Liver (tissue), 9 donors: ENCODE measurements around the gene ABHD8. TPM values are rescaled to one million over a fixed set of nuclear protein-coding genes. Genes with fewer than 3 reads are reported as not detected.
A peak's percentile ranks its signal among the peaks of the same experiment; 100 is the strongest.

ENCODE experiments used
- DNase-seq: peaks from one replicate; pipeline ENCODE4 v3.0.0-alpha.2; 2017; ENCODE audit warnings: low spot score
- H3K27ac ChIP-seq, 2 donors: one replicate each; pipeline ENCODE4 v1.7.0; 2013; ENCODE audit warnings: inconsistent platforms in 2 of 2, low read length in 2 of 2, control low read depth in 1 of 2, low read depth in 1 of 2, mild to moderate bottlenecking in 1 of 2
- H3K27me3 ChIP-seq, 4 donors: one replicate each; pipeline versions ENCODE4 v1.6.1 to v1.7.0; 2013; ENCODE audit warnings: low read length in 3 of 4, inconsistent platforms in 1 of 4, mild to moderate bottlenecking in 1 of 4, moderate library complexity in 1 of 4; ENCODE audit not compliant: control insufficient read depth in 4 of 4, insufficient read depth in 4 of 4
- H3K36me3 ChIP-seq, 4 donors: one replicate each; pipeline versions ENCODE4 v1.6.1 to v1.7.0; 2013; ENCODE audit warnings: low read length in 3 of 4, mild to moderate bottlenecking in 3 of 4, low read depth in 1 of 4, moderate library complexity in 1 of 4; ENCODE audit not compliant: control insufficient read depth in 4 of 4, insufficient read depth in 3 of 4
- H3K4me1 ChIP-seq, 4 donors: one replicate each; pipeline versions ENCODE4 v1.6.1 to v1.7.0; 2013; ENCODE audit warnings: low read length in 3 of 4, mild to moderate bottlenecking in 3 of 4, moderate library complexity in 1 of 4; ENCODE audit not compliant: control insufficient read depth in 4 of 4, insufficient read depth in 4 of 4
- H3K4me3 ChIP-seq, 3 donors: one replicate each; pipeline versions ENCODE4 v1.6.1 to v1.7.0; 2013; ENCODE audit warnings: low read length in 3 of 3, control low read depth in 1 of 3, low read depth in 1 of 3, mild to moderate bottlenecking in 1 of 3
- H3K9ac ChIP-seq, 2 donors: one replicate each; pipeline ENCODE4 v1.7.0; 2013; ENCODE audit warnings: low read length in 2 of 2, mild to moderate bottlenecking in 2 of 2, moderate library complexity in 2 of 2, control low read depth in 1 of 2, low read depth in 1 of 2
- H3K9me3 ChIP-seq, 4 donors: one replicate each; pipeline versions ENCODE4 v1.6.1 to v1.7.0; 2013; ENCODE audit warnings: low read length in 3 of 4; ENCODE audit not compliant: control insufficient read depth in 4 of 4
- CTCF ChIP-seq: fragments of 150-350 bp; IDR thresholded peaks from 2 replicates; pipeline ENCODE4 v1.5.1; 2017; ENCODE audit warnings: improper control_type of control experiment, low read depth, low read length; ENCODE audit not compliant: missing input control
- EGR1 ChIP-seq, 2 donors: IDR thresholded peaks; 2 replicates each; pipeline ENCODE4 v1.6.1; 2016 to 2018; ENCODE audit warnings: antibody characterized with exemption in 2 of 2, low read depth in 2 of 2
- FOXA1 ChIP-seq: IDR thresholded peaks from 2 replicates; pipeline ENCODE4 v1.6.1; 2016; ENCODE audit warnings: antibody characterized with exemption
- FOXA2 ChIP-seq: IDR thresholded peaks from 2 replicates; pipeline ENCODE4 v1.6.1; 2016; ENCODE audit warnings: antibody characterized with exemption
- GABPA ChIP-seq, 2 donors: IDR thresholded peaks in 1 of 2; conservative IDR thresholded peaks in 1 of 2; 2 replicates each; pipeline ENCODE4 v1.6.1; 2016; ENCODE audit warnings: antibody characterized with exemption in 2 of 2, mild to moderate bottlenecking in 1 of 2, moderate library complexity in 1 of 2
- HNF4A ChIP-seq, 2 donors: conservative IDR thresholded peaks; 2 replicates each; pipeline ENCODE4 v1.6.1; 2016; ENCODE audit warnings: antibody characterized with exemption in 2 of 2, mild to moderate bottlenecking in 2 of 2
- HNF4G ChIP-seq: IDR thresholded peaks from 2 replicates; pipeline ENCODE4 v1.6.1; 2016; ENCODE audit warnings: antibody characterized with exemption
- JUND ChIP-seq, 2 donors: IDR thresholded peaks; 2 replicates each; pipeline ENCODE4 v1.6.1; 2016; ENCODE audit warnings: antibody characterized with exemption in 2 of 2
- MAX ChIP-seq: IDR thresholded peaks from 2 replicates; pipeline ENCODE4 v1.6.1; 2016; ENCODE audit warnings: antibody characterized with exemption
- RAD21 ChIP-seq, 2 donors: IDR thresholded peaks; 2 replicates each; pipeline ENCODE4 v1.6.1; 2016; ENCODE audit warnings: antibody characterized with exemption in 2 of 2, mild to moderate bottlenecking in 2 of 2
- RXRA ChIP-seq, 2 donors: IDR thresholded peaks; 2 replicates each; pipeline ENCODE4 v1.6.1; 2017 to 2018; ENCODE audit warnings: antibody characterized with exemption in 2 of 2, mild to moderate bottlenecking in 1 of 2
- SP1 ChIP-seq: IDR thresholded peaks from 2 replicates; pipeline ENCODE4 v1.6.1; 2018; ENCODE audit warnings: antibody characterized with exemption, mild to moderate bottlenecking
- YY1 ChIP-seq: IDR thresholded peaks from 2 replicates; pipeline ENCODE4 v1.6.1; 2016; ENCODE audit warnings: antibody characterized with exemption, mild to moderate bottlenecking
- ZBTB33 ChIP-seq: IDR thresholded peaks from 2 replicates; pipeline ENCODE4 v1.6.1; 2016; ENCODE audit warnings: antibody characterized with exemption
- WGBS: extraction: QIAGEN DNeasy Blood & Tissue Kit; methylation state at CpG from one replicate; pipeline ENCODE4 v1.1.7; 2013; 5-methylcytosine and 5-hydroxymethylcytosine counted together
- polyA plus RNA-seq, 2 donors: library from polyadenylated mRNA; stranded (reverse) in 1 of 2; unstranded in 1 of 2; fragments of 200-250 nt in 1 of 2; fragments of >200 nt in 1 of 2; fragmentation: Nextera tagmentation in 1 of 2; extraction: Ambion mirVana in 1 of 2; gene quantifications; one replicate each; pipeline versions ENCODE4 v1.2.1 to v1.2.3, GENCODE V29; 2013 to 2015
- total RNA-seq, 2 donors: library from RNA; depleted of rRNA; stranded (reverse); fragments of >200 nt; gene quantifications; one replicate each; pipeline ENCODE4 v1.2.3, GENCODE V29; 2014
- TF ChIP-seq, protein P1 (sequence below): IDR thresholded peaks from 2 replicates; pipeline ENCODE4 v1.6.1; 2016; ENCODE audit warnings: antibody characterized with exemption
- TF ChIP-seq, protein P2 (sequence below): IDR thresholded peaks from 2 replicates; pipeline ENCODE4 v1.6.1; 2016; ENCODE audit warnings: antibody characterized with exemption, mild to moderate bottlenecking
- donor health status: healthy.
- donor health status: healthy.
- donor health status: healthy.
- donor health status: healthy.
- donor health status: healthy.

Gene ABHD8
- total and polyA plus RNA-seq, 4 donors = 6.3 to 26.9 (median 14.4) TPM

DNA sequence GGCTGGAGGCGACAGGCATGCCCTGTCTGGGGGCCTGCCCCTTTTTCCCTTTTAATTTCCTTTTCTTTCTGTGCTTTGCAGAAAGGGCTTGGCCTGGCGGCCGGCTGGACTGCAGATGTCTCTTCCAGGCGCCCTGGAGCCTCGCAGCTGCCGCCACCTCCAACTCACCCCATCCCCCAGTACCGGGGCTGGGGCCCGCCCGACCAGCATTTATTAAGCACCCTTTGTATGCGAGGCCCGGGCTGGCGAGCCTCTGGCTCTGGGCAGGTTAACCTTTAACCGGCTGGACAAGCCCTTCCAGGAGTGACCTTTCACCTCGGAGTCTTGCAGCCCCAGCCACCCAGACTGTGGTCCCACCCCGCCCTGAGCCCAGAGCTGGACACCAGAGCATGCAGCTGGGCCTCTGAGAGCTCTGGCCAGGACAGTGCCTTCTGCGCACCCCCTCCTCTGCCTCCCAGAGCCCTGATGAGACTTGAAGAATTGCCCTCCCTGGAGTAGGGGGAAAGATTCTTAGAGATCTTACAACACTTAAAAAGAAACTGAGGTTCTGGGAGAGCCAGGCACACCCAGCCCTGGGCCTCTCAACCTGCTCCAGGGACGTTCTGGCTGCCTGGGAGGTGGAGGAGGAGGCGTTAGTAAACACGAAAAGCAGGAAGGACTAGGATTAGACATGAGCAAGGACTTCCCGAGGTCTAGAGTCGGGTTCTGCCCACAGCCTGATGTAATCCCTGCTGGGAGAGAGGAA lies 56.4 kb downstream of the ABHD8 start (continued):
- TF ChIP-seq HNF4G (no peak), GABPA (IDR thresholded peaks at IDR 0.05 in 1 of 2, conservative IDR thresholded peaks at IDR 0.05 in 1 of 2) (no peak), MAX (no peak), RXRA (IDR thresholded peaks at IDR 0.05) (peak; percentile 49 to 67), FOXA2 (no peak)
- TF ChIP-seq, protein P1, sequence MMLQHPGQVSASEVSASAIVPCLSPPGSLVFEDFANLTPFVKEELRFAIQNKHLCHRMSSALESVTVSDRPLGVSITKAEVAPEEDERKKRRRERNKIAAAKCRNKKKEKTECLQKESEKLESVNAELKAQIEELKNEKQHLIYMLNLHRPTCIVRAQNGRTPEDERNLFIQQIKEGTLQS = no peak

DNA sequence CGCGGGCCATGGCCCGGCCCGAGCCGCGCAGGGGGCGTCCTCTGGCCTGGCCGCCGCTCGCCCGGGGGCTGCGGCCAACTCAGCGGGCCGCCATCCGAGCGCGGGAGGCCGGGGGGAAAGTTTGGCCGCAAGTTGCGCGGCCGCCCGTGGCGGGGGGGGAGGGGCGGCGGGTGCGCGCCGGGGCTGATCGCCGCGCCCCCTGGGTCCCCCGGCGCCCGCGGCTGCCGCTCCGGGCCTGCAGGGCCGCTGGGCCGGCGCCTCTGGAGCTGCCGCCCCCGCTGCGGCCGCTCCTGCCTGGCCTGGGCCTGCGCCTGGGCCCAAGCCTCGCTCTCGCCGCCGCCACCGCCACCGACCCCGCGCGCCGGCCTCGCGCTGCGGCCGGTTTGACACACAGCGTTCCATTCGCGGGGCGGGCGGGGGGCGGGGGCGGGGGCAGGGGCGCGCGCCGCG lies 57.7 kb downstream of the ABHD8 start, which contains the start of gene NR2F6:
Gene NR2F6 (minus strand): TSS at position 385 of the 450 bp plus-strand sequence. CDS start 699 bp downstream, outside the sequence.
- Histone ChIP-seq H3K4me3 (peak within 1 kb of the TSS; percentile 75 to 89 (median 88)), H3K9me3 (no peaks in the 10 kb centered on the region), H3K27me3 (no peaks in the 10 kb centered on the region), H3K9ac (peak within 1 kb of the TSS in 1 of 2 donors; percentile 60), H3K4me1 (peaks cover 16 to 54% (median 49%) of the 10 kb centered on the region in 4 donors), H3K27ac (peak within 1 kb of the TSS; percentile 84 to 91), H3K36me3 (no peaks in the 10 kb centered on the region)
- WGBS = under 1% methylated on average over 71 of the region's 72 CpGs
- TF ChIP-seq ZBTB33 = no peak
- TF ChIP-seq EGR1 (IDR thresholded peaks at IDR 0.05; ENCODE audit: low read depth in 2 of 2) = no peak
- no peak for TF ChIP-seq RXRA (IDR thresholded peaks at IDR 0.05)
- no peak for TF ChIP-seq MAX
- no peak for TF ChIP-seq HNF4G
- TF ChIP-seq CTCF = no peak
- TF ChIP-seq SP1 = no peak
- TF ChIP-seq, protein P1 = no peak
- TF ChIP-seq GABPA (IDR thresholded peaks at IDR 0.05 in 1 of 2, conservative IDR thresholded peaks at IDR 0.05 in 1 of 2) = no peak
- TF ChIP-seq YY1 = no peak
- TF ChIP-seq FOXA2 = no peak
- no peak for TF ChIP-seq RAD21 (IDR thresholded peaks at IDR 0.05)
- no peak for TF ChIP-seq FOXA1
- TF ChIP-seq, protein P2, sequence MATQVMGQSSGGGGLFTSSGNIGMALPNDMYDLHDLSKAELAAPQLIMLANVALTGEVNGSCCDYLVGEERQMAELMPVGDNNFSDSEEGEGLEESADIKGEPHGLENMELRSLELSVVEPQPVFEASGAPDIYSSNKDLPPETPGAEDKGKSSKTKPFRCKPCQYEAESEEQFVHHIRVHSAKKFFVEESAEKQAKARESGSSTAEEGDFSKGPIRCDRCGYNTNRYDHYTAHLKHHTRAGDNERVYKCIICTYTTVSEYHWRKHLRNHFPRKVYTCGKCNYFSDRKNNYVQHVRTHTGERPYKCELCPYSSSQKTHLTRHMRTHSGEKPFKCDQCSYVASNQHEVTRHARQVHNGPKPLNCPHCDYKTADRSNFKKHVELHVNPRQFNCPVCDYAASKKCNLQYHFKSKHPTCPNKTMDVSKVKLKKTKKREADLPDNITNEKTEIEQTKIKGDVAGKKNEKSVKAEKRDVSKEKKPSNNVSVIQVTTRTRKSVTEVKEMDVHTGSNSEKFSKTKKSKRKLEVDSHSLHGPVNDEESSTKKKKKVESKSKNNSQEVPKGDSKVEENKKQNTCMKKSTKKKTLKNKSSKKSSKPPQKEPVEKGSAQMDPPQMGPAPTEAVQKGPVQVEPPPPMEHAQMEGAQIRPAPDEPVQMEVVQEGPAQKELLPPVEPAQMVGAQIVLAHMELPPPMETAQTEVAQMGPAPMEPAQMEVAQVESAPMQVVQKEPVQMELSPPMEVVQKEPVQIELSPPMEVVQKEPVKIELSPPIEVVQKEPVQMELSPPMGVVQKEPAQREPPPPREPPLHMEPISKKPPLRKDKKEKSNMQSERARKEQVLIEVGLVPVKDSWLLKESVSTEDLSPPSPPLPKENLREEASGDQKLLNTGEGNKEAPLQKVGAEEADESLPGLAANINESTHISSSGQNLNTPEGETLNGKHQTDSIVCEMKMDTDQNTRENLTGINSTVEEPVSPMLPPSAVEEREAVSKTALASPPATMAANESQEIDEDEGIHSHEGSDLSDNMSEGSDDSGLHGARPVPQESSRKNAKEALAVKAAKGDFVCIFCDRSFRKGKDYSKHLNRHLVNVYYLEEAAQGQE = no peak
- no peak for TF ChIP-seq HNF4A (conservative IDR thresholded peaks at IDR 0.05)
- TF ChIP-seq JUND (IDR thresholded peaks at IDR 0.05) = no peak
- DNase-seq = no peak
